Measurements from ENCODE around the gene FOLR2. TPM values are rescaled to one million over a fixed set of nuclear protein-coding genes. Genes with fewer than 3 reads are reported as not detected.
A peak's percentile ranks its signal among the peaks of the same experiment; 100 is the strongest.

Gene FOLR2
- total and polyA plus RNA-seq, 10 donors = 16.1 to 62.3 (median 23.0) TPM

GRCh38 chr11:72229336-72229924, 12.8 kb downstream of the FOLR2 start:
- H3K4me1 ChIP-seq = peaks cover 8 to 54% (median 18%) of the 10 kb centered on the region in 6 donors
- H3K36me3 ChIP-seq = peaks cover 4 to 82% (median 63%) of the 10 kb centered on the region in 6 donors
- DNase-seq = no peak
- no peaks in the 10 kb centered on the region for H3K27me3 ChIP-seq (replicated peaks in 1 of 7)
- no peaks in the 10 kb centered on the region for H3K9me3 ChIP-seq
- WGBS, 5 donors = 91 to 96% (median 95%) methylated on average over 8 of the region's 8 CpGs
- no peak overlapping the region for H3K27ac ChIP-seq
- intact Hi-C loops (cut with DNase I; ENCODE audit: low total_unique reads) = no loop called here
- TF ChIP-seq POLR2AphosphoS5 (IDR thresholded peaks at IDR 0.05) (no peak), CTCF (IDR thresholded peaks at IDR 0.05 in 8 of 11, conservative IDR thresholded peaks at IDR 0.05 in 3 of 11) (no peak), POLR2A (IDR thresholded peaks at IDR 0.05) (no peak)
- no peak overlapping the region for H3K4me3 ChIP-seq

GRCh38 chr11:72229925-72230763, 13.6 kb downstream of the FOLR2 start:
- peaks cover 4 to 89% (median 68%) of the 10 kb centered on the region in 6 donors for H3K36me3 ChIP-seq
- DNase-seq = peak; percentile 72
- intact Hi-C loops (cut with DNase I; ENCODE audit: low total_unique reads) = no loop called here

GRCh38 chr11:72230764-72231365, 14.3 kb downstream of the FOLR2 start:
- intact Hi-C loops (cut with DNase I; ENCODE audit: low total_unique reads) = no loop called here
- TF ChIP-seq CTCF (IDR thresholded peaks at IDR 0.05 in 8 of 11, conservative IDR thresholded peaks at IDR 0.05 in 3 of 11) = no peak
- peak in 1 of 3 donors; percentile 59 for TF ChIP-seq POLR2AphosphoS5 (IDR thresholded peaks at IDR 0.05)
- Histone ChIP-seq H3K27me3 (replicated peaks in 1 of 7) (no peaks in the 10 kb centered on the region), H3K36me3 (peaks cover 4 to 97% (median 76%) of the 10 kb centered on the region in 6 donors), H3K4me1 (peaks cover 1 to 45% (median 8%) of the 10 kb centered on the region in 6 donors), H3K27ac (no peak overlapping the region), H3K4me3 (no peak overlapping the region), H3K9me3 (no peaks in the 10 kb centered on the region)
- no peak for DNase-seq
- WGBS, 5 donors = 88 to 94% (median 91%) methylated on average over 8 to 18 of the region's 18 CpGs

More at GRCh38 chr11:72229925-72230763, 13.6 kb downstream of the FOLR2 start:
- no peak overlapping the region for H3K27ac ChIP-seq
- TF ChIP-seq POLR2AphosphoS5 (IDR thresholded peaks at IDR 0.05) (peak in 2 of 3 donors; percentile 27 to 59), CTCF (IDR thresholded peaks at IDR 0.05 in 8 of 11, conservative IDR thresholded peaks at IDR 0.05 in 3 of 11) (no peak)
- no peaks in the 10 kb centered on the region for H3K9me3 ChIP-seq
- H3K27me3 ChIP-seq (replicated peaks in 1 of 7) = no peaks in the 10 kb centered on the region
- H3K4me3 ChIP-seq = no peak overlapping the region
- H3K4me1 ChIP-seq = peaks cover 8 to 52% (median 16%) of the 10 kb centered on the region in 6 donors
- WGBS, 5 donors = 95 to 100% (median 96%) methylated on average over 7 to 21 of the region's 21 CpGs
